HG02763 (cell line): ENCODE data around the gene ATF6.
"Not testable (repeated sequence)": the region's sequence is repeated elsewhere in the genome, so short reads cannot be mapped to it uniquely, and the experiment has no call there.

ENCODE experiments used
- ATAC-seq: cut with Tn5 transposase; IDR thresholded peaks from one replicate; pipeline ENCODE4 v1.9.1; 2021; ENCODE audit warnings: mild to moderate bottlenecking, moderate library complexity; ENCODE audit not compliant: unreplicated experiment

ATF6 gene, protein sequence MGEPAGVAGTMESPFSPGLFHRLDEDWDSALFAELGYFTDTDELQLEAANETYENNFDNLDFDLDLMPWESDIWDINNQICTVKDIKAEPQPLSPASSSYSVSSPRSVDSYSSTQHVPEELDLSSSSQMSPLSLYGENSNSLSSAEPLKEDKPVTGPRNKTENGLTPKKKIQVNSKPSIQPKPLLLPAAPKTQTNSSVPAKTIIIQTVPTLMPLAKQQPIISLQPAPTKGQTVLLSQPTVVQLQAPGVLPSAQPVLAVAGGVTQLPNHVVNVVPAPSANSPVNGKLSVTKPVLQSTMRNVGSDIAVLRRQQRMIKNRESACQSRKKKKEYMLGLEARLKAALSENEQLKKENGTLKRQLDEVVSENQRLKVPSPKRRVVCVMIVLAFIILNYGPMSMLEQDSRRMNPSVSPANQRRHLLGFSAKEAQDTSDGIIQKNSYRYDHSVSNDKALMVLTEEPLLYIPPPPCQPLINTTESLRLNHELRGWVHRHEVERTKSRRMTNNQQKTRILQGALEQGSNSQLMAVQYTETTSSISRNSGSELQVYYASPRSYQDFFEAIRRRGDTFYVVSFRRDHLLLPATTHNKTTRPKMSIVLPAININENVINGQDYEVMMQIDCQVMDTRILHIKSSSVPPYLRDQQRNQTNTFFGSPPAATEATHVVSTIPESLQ

DNA sequence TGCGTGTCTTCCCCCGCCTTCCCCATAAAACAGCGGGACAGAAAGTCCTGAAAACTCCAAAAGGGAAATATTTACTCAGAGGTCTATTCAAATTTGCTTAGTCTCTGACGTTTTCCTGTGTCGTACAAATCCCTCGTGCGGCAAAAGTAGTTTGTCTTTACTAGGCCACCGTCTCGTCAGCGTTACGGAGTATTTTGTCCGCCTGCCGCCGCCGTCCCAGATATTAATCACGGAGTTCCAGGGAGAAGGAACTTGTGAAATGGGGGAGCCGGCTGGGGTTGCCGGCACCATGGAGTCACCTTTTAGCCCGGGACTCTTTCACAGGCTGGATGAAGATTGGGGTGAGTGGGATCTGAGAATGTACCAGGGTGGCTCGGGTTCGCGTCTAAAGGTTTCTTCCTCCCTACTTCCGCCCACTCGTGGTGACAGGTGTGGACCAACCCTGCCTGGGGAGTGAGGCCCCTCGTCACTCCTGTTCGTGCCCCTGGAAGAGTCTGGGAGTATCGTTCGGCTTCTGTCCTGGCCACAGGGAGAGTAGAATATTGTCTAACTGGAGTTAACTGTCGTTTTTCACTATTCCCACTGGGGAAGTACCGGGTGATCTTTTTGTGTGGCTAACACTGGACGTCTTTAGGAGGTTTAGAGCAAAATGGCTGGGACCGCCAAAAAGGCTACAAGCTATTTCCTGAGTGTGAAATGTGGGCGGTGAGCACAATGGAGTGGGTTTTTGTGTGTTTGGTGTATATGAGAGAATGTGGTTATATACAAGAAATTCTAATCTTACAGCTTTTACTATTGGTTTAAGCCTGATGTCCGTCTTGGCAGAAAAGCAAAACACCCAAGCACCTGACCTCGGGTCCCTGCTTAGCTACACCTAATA, at the start of gene ATF6:
Gene ATF6 (plus strand): TSS at position 219 of the 880 bp plus-strand sequence. CDS start 41 bp downstream, at position 260.
- ATAC-seq: peak; percentile 62

- ATAC-seq: no peak
Observed at GRCh38 chr1:161718559-161719324, 47.4 kb upstream of the ATF6 start.

- ATAC-seq: no peak
Observed at GRCh38 chr1:161719325-161719611, 46.9 kb upstream of the ATF6 start.

DNA sequence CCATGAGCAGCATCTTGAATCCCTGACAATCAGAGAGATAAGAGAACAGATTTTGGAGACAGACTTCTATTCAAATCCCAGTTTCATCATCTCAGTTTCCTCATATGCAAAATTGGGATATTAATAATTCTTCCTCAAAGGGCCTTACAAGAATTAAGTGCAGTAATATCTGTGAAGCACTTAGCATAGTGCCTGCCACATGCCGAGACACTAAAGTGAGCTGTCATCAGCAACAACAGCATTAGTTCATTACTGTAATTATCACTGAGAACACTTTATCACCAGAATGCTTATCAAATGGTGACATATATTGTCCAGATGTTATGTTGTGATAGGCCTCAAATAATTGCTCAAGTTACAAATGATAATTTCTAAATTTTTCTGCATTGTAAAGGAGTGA, 45.7 kb upstream of the ATF6 start:
- no peak for ATAC-seq

GRCh38 chr1:161720956-161721737, 45.0 kb upstream of the ATF6 start, which contains the start of gene FCRLB:
TSS of gene FCRLB (plus strand) at chr1:161721544. CDS start at chr1:161722673, 1,129 bp downstream.
- ATAC-seq: no peak

DNA sequence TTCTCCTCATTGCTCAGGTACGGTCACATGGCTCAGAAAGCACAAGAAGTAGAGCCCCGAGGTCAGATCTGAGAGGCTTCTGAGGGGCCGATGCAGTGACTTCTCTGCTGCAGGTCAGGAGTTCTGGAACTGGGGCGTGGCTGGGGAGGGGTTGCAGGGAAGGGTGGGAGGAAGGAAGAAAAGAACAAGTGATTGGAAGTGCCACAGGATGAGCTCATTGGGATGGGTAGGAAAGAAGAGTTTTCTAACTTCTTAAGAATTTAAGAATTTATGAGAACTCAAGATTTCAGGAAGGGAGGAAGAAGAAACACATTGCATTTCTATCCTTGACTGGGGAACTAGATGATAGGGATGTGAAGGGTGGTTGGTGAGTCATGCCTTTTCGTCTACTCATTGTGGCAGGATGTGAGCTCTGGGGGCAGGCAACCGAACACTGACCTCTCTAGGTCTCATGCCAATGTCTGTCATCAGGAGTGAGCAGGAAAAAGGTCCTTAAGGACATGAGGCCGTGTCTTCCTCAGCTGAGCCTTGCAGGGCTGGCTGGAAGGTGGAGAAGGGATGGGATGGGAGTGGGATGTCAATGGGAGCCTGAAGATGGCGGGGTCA, 44.3 kb upstream of the ATF6 start:
- no peak for ATAC-seq

- ATAC-seq: no peak
Observed at GRCh38 chr1:161722406-161722805, 43.7 kb upstream of the ATF6 start.

GRCh38 chr1:161723459-161724141, 42.5 kb upstream of the ATF6 start:
- no peak for ATAC-seq

GRCh38 chr1:161725258-161725907, 40.7 kb upstream of the ATF6 start:
- not testable (repeated sequence) for ATAC-seq

GRCh38 chr1:161725908-161726472, 40.1 kb upstream of the ATF6 start:
- ATAC-seq: peak; percentile 12

- ATAC-seq: peak; percentile 53
Observed at GRCh38 chr1:161726473-161727255, 39.5 kb upstream of the ATF6 start.

- ATAC-seq: peak; percentile 17
Observed at GRCh38 chr1:161727256-161727924, 38.7 kb upstream of the ATF6 start.

GRCh38 chr1:161728376-161729226, 37.5 kb upstream of the ATF6 start:
- no peak for ATAC-seq

DNA sequence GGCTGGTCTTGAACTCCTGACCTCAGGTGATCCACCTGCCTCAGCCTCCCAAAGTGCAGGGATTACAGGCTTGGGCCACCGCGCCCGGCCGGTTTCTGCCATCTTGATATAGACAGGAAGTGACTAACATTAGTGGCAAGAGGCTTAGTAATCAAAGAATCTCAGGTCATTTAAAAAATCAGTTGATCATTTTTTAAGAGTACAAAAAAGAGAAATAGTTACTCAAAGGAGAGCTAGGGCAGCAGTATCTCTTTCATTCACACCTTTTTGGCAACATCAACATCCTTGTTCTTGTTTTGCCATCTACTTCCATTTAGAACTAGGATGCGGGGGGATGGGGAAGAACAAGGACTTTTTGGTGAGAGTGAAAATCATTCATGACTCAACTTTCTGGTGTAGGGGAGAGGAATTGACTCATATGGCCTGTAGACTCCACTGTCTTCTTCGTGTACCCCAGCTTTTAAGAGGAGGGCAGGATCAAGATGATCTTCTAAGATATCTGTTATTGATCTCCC, 36.0 kb upstream of the ATF6 start:
- ATAC-seq: no peak

GRCh38 chr1:161731241-161731640, 34.9 kb upstream of the ATF6 start:
- no peak for ATAC-seq
